ENCODE measurements around the gene TRERF1. TPM values are rescaled to one million over a fixed set of nuclear protein-coding genes. Genes with fewer than 3 reads are reported as not detected.
A peak's percentile ranks its signal among the peaks of the same experiment; 100 is the strongest.

Gene TRERF1
- total RNA-seq, 2 donors from 2014 or later: 3.5 to 3.8 TPM

DNA sequence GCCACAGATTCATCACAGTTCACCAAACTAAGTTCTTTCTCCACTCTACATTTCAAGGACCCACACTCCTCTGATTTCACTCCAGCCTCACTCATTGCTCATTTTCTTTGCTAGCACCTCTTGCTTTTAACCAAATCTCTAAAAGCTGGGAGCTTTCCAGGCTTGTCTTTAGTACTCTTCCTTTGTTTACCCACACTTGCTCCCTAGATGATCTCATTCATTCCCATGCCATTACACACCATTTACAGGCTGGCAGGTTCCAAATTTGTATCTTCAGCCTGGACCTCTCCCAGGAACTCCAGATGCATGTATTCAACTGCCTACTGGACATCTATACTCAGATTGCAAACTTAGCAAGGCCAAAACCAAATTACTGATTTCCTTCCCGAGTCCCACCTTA, 251.7 kb downstream of the TRERF1 start:
- no peaks in the 10 kb centered on the region for H3K9me3 ChIP-seq
- H3K4me3 ChIP-seq: no peak overlapping the region
- H3K27me3 ChIP-seq: no peaks in the 10 kb centered on the region
- peak overlapping the region; percentile 27 for H3K27ac ChIP-seq
- H3K4me1 ChIP-seq: no peaks in the 10 kb centered on the region
- H3K9ac ChIP-seq (ENCODE audit: low read depth in 2 of 2, low read length in 2 of 2): no peak overlapping the region
- DNase-seq: peak; percentile 34
- intact Hi-C loops (cut with DNase I): no loop called here
- H3K36me3 ChIP-seq: no peaks in the 10 kb centered on the region
- TF ChIP-seq, protein P1, sequence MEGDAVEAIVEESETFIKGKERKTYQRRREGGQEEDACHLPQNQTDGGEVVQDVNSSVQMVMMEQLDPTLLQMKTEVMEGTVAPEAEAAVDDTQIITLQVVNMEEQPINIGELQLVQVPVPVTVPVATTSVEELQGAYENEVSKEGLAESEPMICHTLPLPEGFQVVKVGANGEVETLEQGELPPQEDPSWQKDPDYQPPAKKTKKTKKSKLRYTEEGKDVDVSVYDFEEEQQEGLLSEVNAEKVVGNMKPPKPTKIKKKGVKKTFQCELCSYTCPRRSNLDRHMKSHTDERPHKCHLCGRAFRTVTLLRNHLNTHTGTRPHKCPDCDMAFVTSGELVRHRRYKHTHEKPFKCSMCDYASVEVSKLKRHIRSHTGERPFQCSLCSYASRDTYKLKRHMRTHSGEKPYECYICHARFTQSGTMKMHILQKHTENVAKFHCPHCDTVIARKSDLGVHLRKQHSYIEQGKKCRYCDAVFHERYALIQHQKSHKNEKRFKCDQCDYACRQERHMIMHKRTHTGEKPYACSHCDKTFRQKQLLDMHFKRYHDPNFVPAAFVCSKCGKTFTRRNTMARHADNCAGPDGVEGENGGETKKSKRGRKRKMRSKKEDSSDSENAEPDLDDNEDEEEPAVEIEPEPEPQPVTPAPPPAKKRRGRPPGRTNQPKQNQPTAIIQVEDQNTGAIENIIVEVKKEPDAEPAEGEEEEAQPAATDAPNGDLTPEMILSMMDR (IDR thresholded peaks at IDR 0.05): no peak

DNA sequence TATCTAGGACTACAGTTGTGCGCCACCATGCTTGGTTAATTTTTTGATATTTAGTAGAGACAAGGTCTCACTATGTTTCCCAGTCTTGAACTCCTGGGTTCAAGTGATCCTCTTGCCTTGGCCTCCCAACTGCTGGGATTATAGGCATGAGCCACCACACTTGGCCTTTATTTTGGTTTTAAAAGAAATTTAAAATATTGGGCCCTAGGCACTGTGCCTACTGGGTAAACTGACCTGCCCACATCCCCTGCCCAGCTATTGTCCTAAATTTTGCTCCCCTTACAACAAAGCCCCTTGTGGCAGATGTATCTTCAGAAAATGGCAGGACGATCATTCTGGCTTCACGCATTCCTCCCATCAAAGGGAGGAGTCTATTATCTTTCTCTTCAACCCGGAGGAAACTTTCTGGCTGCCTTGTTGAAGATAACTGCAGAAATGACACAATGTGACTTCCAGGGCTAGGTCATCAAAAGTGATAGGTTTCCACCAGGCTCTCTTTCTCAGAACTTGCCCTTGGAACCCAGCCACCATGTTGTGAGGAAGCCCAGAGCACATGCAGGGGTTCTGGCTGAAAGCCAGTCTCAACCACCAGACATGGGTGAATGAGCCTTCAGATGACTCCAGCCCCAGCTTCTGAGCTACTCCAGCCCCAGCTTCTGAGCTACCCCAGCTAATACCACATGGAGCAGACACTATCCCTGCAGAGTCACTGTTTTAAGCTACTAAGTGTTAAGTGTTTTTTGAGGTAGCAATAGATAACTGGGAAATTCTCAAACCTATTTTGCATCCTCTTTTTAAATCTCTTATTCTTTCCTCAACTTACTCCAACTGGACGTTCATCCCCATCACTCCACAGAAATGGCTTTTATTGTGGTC, 252.4 kb downstream of the TRERF1 start:
- DNase-seq: no peak
- H3K4me3 ChIP-seq: no peak overlapping the region
- intact Hi-C loops (cut with DNase I): no loop called here
- no peaks in the 10 kb centered on the region for H3K36me3 ChIP-seq
- no peaks in the 10 kb centered on the region for H3K4me1 ChIP-seq
- H3K27ac ChIP-seq: peak overlapping the region; percentile 17
- no peak overlapping the region for H3K9ac ChIP-seq (ENCODE audit: low read depth in 2 of 2, low read length in 2 of 2)
- no peaks in the 10 kb centered on the region for H3K9me3 ChIP-seq
- H3K27me3 ChIP-seq: no peaks in the 10 kb centered on the region
- TF ChIP-seq, protein P1 (IDR thresholded peaks at IDR 0.05): no peak

DNA sequence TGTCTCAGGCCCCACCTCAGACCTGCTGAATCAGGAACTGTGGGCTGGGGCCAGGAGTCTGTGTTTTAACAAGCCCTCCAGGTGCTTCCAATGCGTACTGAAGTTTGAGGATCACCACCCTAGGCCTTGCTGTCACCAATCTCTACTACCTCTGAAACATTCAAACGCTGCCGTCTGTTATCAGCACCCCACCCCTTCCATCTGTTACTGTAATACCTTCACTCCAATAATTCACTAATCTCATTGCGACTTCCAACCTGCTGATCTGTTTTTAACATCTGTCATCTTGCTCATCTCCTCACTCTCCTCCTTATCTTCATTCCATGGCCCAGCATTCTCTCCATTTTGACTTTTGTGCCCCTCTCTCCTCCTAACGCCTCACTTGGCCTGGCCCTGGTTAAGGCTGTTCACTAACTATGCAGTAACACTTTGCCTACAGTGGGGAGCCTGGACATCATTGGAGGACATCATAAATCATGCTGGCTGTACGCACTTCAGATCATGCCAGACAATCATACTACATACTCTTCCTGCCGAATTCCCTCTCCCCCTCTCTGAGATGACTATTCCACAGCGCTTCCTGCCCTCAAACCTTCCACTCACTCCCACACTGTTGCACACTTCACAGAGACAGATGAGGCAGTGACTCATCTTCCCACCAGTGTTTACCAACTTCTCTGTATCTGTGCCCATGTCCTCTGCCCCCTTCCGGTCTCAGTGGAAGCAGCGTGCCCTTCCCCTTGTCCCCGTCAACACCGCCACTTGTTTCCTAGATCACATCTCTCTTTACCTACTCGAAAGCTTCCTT, 254.0 kb downstream of the TRERF1 start:
- H3K9ac ChIP-seq (ENCODE audit: low read depth in 2 of 2, low read length in 2 of 2): no peak overlapping the region

DNA sequence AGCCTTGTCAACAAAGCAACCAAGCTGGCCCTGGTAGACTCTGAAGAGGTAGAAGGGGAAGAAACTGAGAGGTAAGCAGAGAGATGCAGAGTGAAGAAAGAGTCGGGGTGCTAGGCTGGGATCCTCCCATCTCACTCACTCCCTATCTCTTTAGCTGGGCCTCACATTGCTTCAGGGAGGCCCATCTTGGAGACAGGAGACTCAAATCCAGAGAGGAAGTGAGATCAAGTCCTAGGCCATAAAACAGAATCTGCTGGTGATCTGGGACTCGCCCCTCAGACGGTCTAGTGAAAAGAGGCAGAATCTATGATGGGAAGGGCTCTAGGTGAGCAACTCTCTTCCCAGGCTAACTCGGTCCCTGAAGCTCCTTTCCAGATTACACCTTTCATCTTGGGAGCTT, 256.3 kb downstream of the TRERF1 start:
- H3K27me3 ChIP-seq: no peaks in the 10 kb centered on the region
- H3K4me1 ChIP-seq: no peaks in the 10 kb centered on the region
- H3K27ac ChIP-seq: no peak overlapping the region
- no peak overlapping the region for H3K9ac ChIP-seq (ENCODE audit: low read depth in 2 of 2, low read length in 2 of 2)
- intact Hi-C loops (cut with DNase I): no loop called here
- no peaks in the 10 kb centered on the region for H3K9me3 ChIP-seq
- no peaks in the 10 kb centered on the region for H3K36me3 ChIP-seq
- DNase-seq: no peak
- no peak overlapping the region for H3K4me3 ChIP-seq
- TF ChIP-seq, protein P1 (IDR thresholded peaks at IDR 0.05): no peak

More for the DNA sequence above, 254.0 kb downstream of the TRERF1 start:
- no peak for DNase-seq
- Histone ChIP-seq H3K4me1 (no peaks in the 10 kb centered on the region), H3K4me3 (no peak overlapping the region), H3K36me3 (no peaks in the 10 kb centered on the region), H3K27ac (peak overlapping the region; percentile 3), H3K9me3 (no peaks in the 10 kb centered on the region), H3K27me3 (no peaks in the 10 kb centered on the region)
- intact Hi-C loops (cut with DNase I): no loop called here
- TF ChIP-seq, protein P1 (IDR thresholded peaks at IDR 0.05): no peak

DNA sequence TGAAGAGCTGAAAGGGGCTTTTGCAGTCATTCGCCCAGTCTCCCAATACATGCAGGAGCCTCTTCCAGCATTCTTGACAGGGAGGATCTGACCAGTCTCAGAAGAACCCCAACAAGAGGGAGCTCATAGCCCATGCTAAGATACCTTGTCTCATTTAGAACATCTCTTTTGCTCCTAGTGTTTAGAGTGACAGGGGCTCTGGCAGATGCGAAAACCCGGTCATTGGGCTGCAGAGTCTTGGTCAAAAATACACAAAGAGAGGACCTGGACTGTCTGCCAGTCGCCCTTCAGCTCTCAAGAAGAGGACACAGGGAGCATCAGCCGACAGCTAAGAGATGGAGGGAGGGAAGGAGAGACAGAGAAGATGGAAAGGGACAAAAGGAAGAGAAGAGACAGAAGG, 257.7 kb downstream of the TRERF1 start:
- Histone ChIP-seq H3K27ac (no peak overlapping the region), H3K9ac (ENCODE audit: low read depth in 2 of 2, low read length in 2 of 2) (no peak overlapping the region), H3K4me3 (no peak overlapping the region), H3K9me3 (no peaks in the 10 kb centered on the region), H3K36me3 (no peaks in the 10 kb centered on the region), H3K4me1 (no peaks in the 10 kb centered on the region), H3K27me3 (no peaks in the 10 kb centered on the region)
- intact Hi-C loops (cut with DNase I): no loop called here
- TF ChIP-seq, protein P1 (IDR thresholded peaks at IDR 0.05): no peak
- DNase-seq: no peak
